NCI-H2171 treated with DMSO at 0.1 percent for 48 hours (cell line): ENCODE results near the gene ATXN7L2.
"Not testable (repeated sequence)": the region's sequence is repeated elsewhere in the genome, so short reads cannot be mapped to it uniquely, and the experiment has no call there.

ENCODE experiments used
- DNase-seq: peaks from one replicate; lab custom pipeline; 2025; lab: John Stamatoyannopoulos, UW

Gene ATXN7L2

GRCh38 chr1:109483672-109484518, at the start of gene ATXN7L2:
ATXN7L2 (plus strand) TSS chr1:109483905; CDS start chr1:109483954, 49 bp downstream.
- peak; percentile 93 for DNase-seq

GRCh38 chr1:109434484-109434883, 49.2 kb upstream of the ATXN7L2 start:
- no peak for DNase-seq

GRCh38 chr1:109438798-109439297, 44.9 kb upstream of the ATXN7L2 start:
- no peak for DNase-seq

GRCh38 chr1:109441069-109441468, 42.6 kb upstream of the ATXN7L2 start:
- no peak for DNase-seq

GRCh38 chr1:109443476-109443875, 40.2 kb upstream of the ATXN7L2 start:
- DNase-seq: no peak

GRCh38 chr1:109444346-109444745, 39.4 kb upstream of the ATXN7L2 start:
- no peak for DNase-seq

GRCh38 chr1:109445949-109446695, 37.6 kb upstream of the ATXN7L2 start:
- not testable (repeated sequence) for DNase-seq

- no peak for DNase-seq
Observed at GRCh38 chr1:109447524-109447923, 36.2 kb upstream of the ATXN7L2 start.

- no peak for DNase-seq
Observed at GRCh38 chr1:109454497-109455133, 29.1 kb upstream of the ATXN7L2 start.

GRCh38 chr1:109457819-109458218, 25.9 kb upstream of the ATXN7L2 start:
- no peak for DNase-seq

- no peak for DNase-seq
Observed at GRCh38 chr1:109466125-109466451, 17.6 kb upstream of the ATXN7L2 start.

GRCh38 chr1:109466452-109467300, 17.0 kb upstream of the ATXN7L2 start, which contains the start of gene SYPL2:
SYPL2 (plus strand) TSS chr1:109466546; CDS start chr1:109466844, 298 bp downstream.
- DNase-seq: no peak

- no peak for DNase-seq
Observed at GRCh38 chr1:109467301-109467777, 16.4 kb upstream of the ATXN7L2 start.

- no peak for DNase-seq
Observed at GRCh38 chr1:109468061-109468460, 15.6 kb upstream of the ATXN7L2 start.

- no peak for DNase-seq
Observed at GRCh38 chr1:109468903-109469302, 14.8 kb upstream of the ATXN7L2 start.

GRCh38 chr1:109470245-109470644, 13.5 kb upstream of the ATXN7L2 start:
- no peak for DNase-seq

- DNase-seq: no peak
Observed at GRCh38 chr1:109472779-109473178, 10.9 kb upstream of the ATXN7L2 start.

- DNase-seq: not testable (repeated sequence)
Observed at GRCh38 chr1:109473284-109474057, 10.2 kb upstream of the ATXN7L2 start.

- DNase-seq: no peak
Observed at GRCh38 chr1:109474697-109475096, 9.0 kb upstream of the ATXN7L2 start.

GRCh38 chr1:109475261-109475660, 8.4 kb upstream of the ATXN7L2 start:
- DNase-seq: no peak

- no peak for DNase-seq
Observed at GRCh38 chr1:109476825-109477224, 6.9 kb upstream of the ATXN7L2 start.
